ENCODE data around the gene PALB2. TPM values are rescaled to one million over a fixed set of nuclear protein-coding genes. Genes with fewer than 3 reads are reported as not detected.

The PALB2 gene
- total and polyA plus RNA-seq, 9 of the 15 experiments (the other 6 are each of a cell fraction or from before 2014, with no cell fraction given): 7.0 to 25.8 (median 15.2) TPM

- TF ChIP-seq SIRT6 (IDR thresholded peaks at IDR 0.05; ENCODE audit: low read depth, low read length) (no peak), ZBTB9 (CRISPR knock-in tag; IDR thresholded peaks at IDR 0.05) (0 out of 2 replicates have a peak, but pooled peaks have one; percentile 28), BRD4 (IDR thresholded peaks at IDR 0.05) (no peak), EHMT2 (IDR thresholded peaks at IDR 0.05) (no peak), MAFK (IDR thresholded peaks at IDR 0.05; ENCODE audit: low read length) (no peak), ZNF76 (CRISPR knock-in tag; IDR thresholded peaks at IDR 0.05; ENCODE audit: borderline replicate concordance) (no peak), ZNF668 (CRISPR knock-in tag; IDR thresholded peaks at IDR 0.05) (no peak), HMGXB4 (CRISPR knock-in tag; IDR thresholded peaks at IDR 0.05) (no peak), HNRNPLL (IDR thresholded peaks at IDR 0.05; ENCODE audit: low read depth, low read length, poor library complexity, severe bottlenecking) (peak; percentile 82), NRF1 (conservative IDR thresholded peaks at IDR 0.05 in 1 of 2, IDR thresholded peaks at IDR 0.05 in 1 of 2) (peak; percentile 86 to 89), E2F5 (CRISPR knock-in tag; IDR thresholded peaks at IDR 0.05) (no peak), TAF15 (IDR thresholded peaks at IDR 0.05; ENCODE audit: low read depth, low read length) (no peak), ZNF347 (CRISPR knock-in tag; IDR thresholded peaks at IDR 0.05; ENCODE audit: low read depth) (no peak), RBFOX2 (IDR thresholded peaks at IDR 0.05; ENCODE audit: low read depth, low read length) (peak; percentile 90), ZNF717 (CRISPR knock-in tag; IDR thresholded peaks at IDR 0.05) (no peak), ATF1 (CRISPR knock-in tag; IDR thresholded peaks at IDR 0.05) (no peak), ATF1 (tag; IDR thresholded peaks at IDR 0.05) (peak; percentile 84), GATAD2A (IDR thresholded peaks at IDR 0.05) (no peak), NEUROD1 (IDR thresholded peaks at IDR 0.05; ENCODE audit: borderline replicate concordance, low read depth, low read length, partially characterized antibody) (peak; percentile 75), SNRNP70 (optimal IDR thresholded peaks at IDR 0.05; ENCODE audit: low read depth, low read length) (no peak), SRSF9 (IDR thresholded peaks at IDR 0.05; ENCODE audit: borderline replicate concordance, low read depth, low read length) (no peak), TAF7 (tag; IDR thresholded peaks at IDR 0.05) (no peak), ZNF12 (CRISPR knock-in tag; IDR thresholded peaks at IDR 0.05) (0 out of 2 replicates have a peak, but pooled peaks have one; percentile 23), ZNF77 (CRISPR knock-in tag; IDR thresholded peaks at IDR 0.05) (no peak), CREB1 (IDR thresholded peaks at IDR 0.05) (peak; percentile 80), CREB1 (CRISPR knock-in tag; IDR thresholded peaks at IDR 0.05) (peak; percentile 78), FOXA1 (IDR thresholded peaks at IDR 0.05; ENCODE audit: borderline replicate concordance) (no peak)
These were observed 45.0 kb downstream of the PALB2 start, which contains the start of gene NDUFAB1 (continued) for GRCh38 chr16:23595951-23596720.

Data from K562 (cell line).